Memory B cell (primary cell): Measurements from ENCODE around the gene SLC2A10.
A peak's percentile ranks its signal among the peaks of the same experiment; 100 is the strongest.

ENCODE experiments used
- ATAC-seq: fragments of 150-1000 bp; cut with Tn5 transposase; 2 replicates; pipeline ENCODE4 v1.10.0; 2021; ENCODE audit warnings: low read depth, mild to moderate bottlenecking, moderate library complexity
- DNase-seq, 2 donors: peaks; one replicate each; pipeline ENCODE4 v3.0.0; 2022; ENCODE audit warnings: low spot score in 2 of 2
- H3K27ac Mint-ChIP-seq: one replicate; pipeline ENCODE4 v1.8.0; 2022; ENCODE audit warnings: mild to moderate bottlenecking, moderate library complexity, mixed read lengths
- H3K27me3 Mint-ChIP-seq: one replicate; pipeline ENCODE4 v1.8.0; 2022; ENCODE audit warnings: mixed read lengths
- H3K36me3 Mint-ChIP-seq: one replicate; pipeline ENCODE4 v1.8.0; 2022; ENCODE audit warnings: mild to moderate bottlenecking, mixed read lengths
- H3K4me1 Mint-ChIP-seq: one replicate; pipeline ENCODE4 v1.8.0; 2022; ENCODE audit warnings: mixed read lengths
- H3K4me3 Mint-ChIP-seq: one replicate; pipeline ENCODE4 v1.8.0; 2022; ENCODE audit warnings: mild to moderate bottlenecking, moderate library complexity, mixed read lengths
- H3K9me3 Mint-ChIP-seq: one replicate; pipeline ENCODE4 v1.8.0; 2022; ENCODE audit warnings: mixed read lengths

The SLC2A10 gene

GRCh38 chr20:46709459-46710152 is at the start of gene SLC2A10:
SLC2A10 (plus strand) TSS chr20:46709649; CDS start chr20:46709737, 88 bp downstream.
- H3K9me3 Mint-ChIP-seq: peaks cover 3% of the 10 kb centered on the region
- peak within 1 kb of the TSS; percentile 73 for H3K4me3 Mint-ChIP-seq
- DNase-seq (no peak), ATAC-seq (no peak)
- peaks cover 31% of the 10 kb centered on the region for H3K27me3 Mint-ChIP-seq
- H3K36me3 Mint-ChIP-seq: no peaks in the 10 kb centered on the region
- H3K27ac Mint-ChIP-seq: no peak within 1 kb of the TSS
- peaks cover 10% of the 10 kb centered on the region for H3K4me1 Mint-ChIP-seq

GRCh38 chr20:46660487-46660886 is 49.0 kb upstream of the SLC2A10 start:
- no peak overlapping the region for H3K27ac Mint-ChIP-seq
- peaks cover 2% of the 10 kb centered on the region for H3K36me3 Mint-ChIP-seq
- DNase-seq (no peak), ATAC-seq (no peak)
- H3K4me1 Mint-ChIP-seq: no peaks in the 10 kb centered on the region
- H3K9me3 Mint-ChIP-seq: no peaks in the 10 kb centered on the region
- H3K4me3 Mint-ChIP-seq: no peak overlapping the region
- H3K27me3 Mint-ChIP-seq: peaks cover 2% of the 10 kb centered on the region

- no peak overlapping the region for H3K27ac Mint-ChIP-seq
- DNase-seq (no peak), ATAC-seq (no peak)
- no peak overlapping the region for H3K4me3 Mint-ChIP-seq
- no peaks in the 10 kb centered on the region for H3K4me1 Mint-ChIP-seq
- no peaks in the 10 kb centered on the region for H3K9me3 Mint-ChIP-seq
- peaks cover 2% of the 10 kb centered on the region for H3K27me3 Mint-ChIP-seq
- H3K36me3 Mint-ChIP-seq: peaks cover 3% of the 10 kb centered on the region
These were observed 47.8 kb upstream of the SLC2A10 start for GRCh38 chr20:46661659-46662058.

- Mint-ChIP-seq H3K4me3 (no peak overlapping the region), H3K4me1 (no peaks in the 10 kb centered on the region), H3K9me3 (no peaks in the 10 kb centered on the region), H3K27ac (no peak overlapping the region), H3K36me3 (peaks cover 3% of the 10 kb centered on the region), H3K27me3 (peaks cover 2% of the 10 kb centered on the region)
- DNase-seq: no peak
- ATAC-seq: no peak
These were observed 45.9 kb upstream of the SLC2A10 start for GRCh38 chr20:46663531-46663930.

- Mint-ChIP-seq H3K27ac (no peak overlapping the region), H3K36me3 (peaks cover 3% of the 10 kb centered on the region), H3K4me3 (no peak overlapping the region), H3K4me1 (no peaks in the 10 kb centered on the region), H3K9me3 (no peaks in the 10 kb centered on the region), H3K27me3 (peaks cover 2% of the 10 kb centered on the region)
- DNase-seq: no peak
- no peak for ATAC-seq
These were observed 43.8 kb upstream of the SLC2A10 start for GRCh38 chr20:46665602-46666001.

GRCh38 chr20:46666306-46666705 is 43.1 kb upstream of the SLC2A10 start:
- Mint-ChIP-seq H3K4me1 (no peaks in the 10 kb centered on the region), H3K27ac (no peak overlapping the region), H3K36me3 (peaks cover 3% of the 10 kb centered on the region), H3K9me3 (no peaks in the 10 kb centered on the region), H3K27me3 (peaks cover 2% of the 10 kb centered on the region), H3K4me3 (no peak overlapping the region)
- DNase-seq (no peak), ATAC-seq (no peak)

GRCh38 chr20:46666818-46667515 is 42.5 kb upstream of the SLC2A10 start:
- Mint-ChIP-seq H3K27ac (no peak overlapping the region), H3K9me3 (no peaks in the 10 kb centered on the region), H3K36me3 (peaks cover 2% of the 10 kb centered on the region), H3K4me3 (no peak overlapping the region), H3K4me1 (no peaks in the 10 kb centered on the region), H3K27me3 (peaks cover 2% of the 10 kb centered on the region)
- no peak for DNase-seq
- no peak for ATAC-seq

- peaks cover 6% of the 10 kb centered on the region for H3K36me3 Mint-ChIP-seq
- H3K4me3 Mint-ChIP-seq: no peak overlapping the region
- peaks cover 4% of the 10 kb centered on the region for H3K4me1 Mint-ChIP-seq
- H3K27ac Mint-ChIP-seq: no peak overlapping the region
- ATAC-seq (no peak), DNase-seq (no peak)
- H3K27me3 Mint-ChIP-seq: peaks cover 3% of the 10 kb centered on the region
- H3K9me3 Mint-ChIP-seq: no peaks in the 10 kb centered on the region
These were observed 39.2 kb upstream of the SLC2A10 start for GRCh38 chr20:46670228-46670584.

GRCh38 chr20:46670585-46671584 is 38.6 kb upstream of the SLC2A10 start:
- no peak for ATAC-seq
- H3K36me3 Mint-ChIP-seq: peaks cover 6% of the 10 kb centered on the region
- no peaks in the 10 kb centered on the region for H3K9me3 Mint-ChIP-seq
- no peak overlapping the region for H3K27ac Mint-ChIP-seq
- H3K4me3 Mint-ChIP-seq: no peak overlapping the region
- H3K4me1 Mint-ChIP-seq: peaks cover 4% of the 10 kb centered on the region
- no peak for DNase-seq
- peaks cover 3% of the 10 kb centered on the region for H3K27me3 Mint-ChIP-seq

GRCh38 chr20:46671866-46672542 is 37.4 kb upstream of the SLC2A10 start:
- DNase-seq: no peak

GRCh38 chr20:46672543-46673148 is 36.8 kb upstream of the SLC2A10 start:
- Mint-ChIP-seq H3K27me3 (peaks cover 3% of the 10 kb centered on the region), H3K9me3 (no peaks in the 10 kb centered on the region), H3K4me1 (peaks cover 4% of the 10 kb centered on the region), H3K27ac (no peak overlapping the region), H3K4me3 (no peak overlapping the region), H3K36me3 (peaks cover 6% of the 10 kb centered on the region)
- ATAC-seq (no peak), DNase-seq (no peak)

More at GRCh38 chr20:46671866-46672542, 37.4 kb upstream of the SLC2A10 start:
- Mint-ChIP-seq H3K4me3 (no peak overlapping the region), H3K27ac (no peak overlapping the region), H3K36me3 (peaks cover 4% of the 10 kb centered on the region), H3K4me1 (peaks cover 4% of the 10 kb centered on the region), H3K27me3 (peaks cover 3% of the 10 kb centered on the region), H3K9me3 (no peaks in the 10 kb centered on the region)
- no peak for ATAC-seq

GRCh38 chr20:46673394-46674252 is 35.8 kb upstream of the SLC2A10 start:
- peaks cover 4% of the 10 kb centered on the region for H3K4me1 Mint-ChIP-seq
- peaks cover 3% of the 10 kb centered on the region for H3K27me3 Mint-ChIP-seq
- H3K36me3 Mint-ChIP-seq: peaks cover 6% of the 10 kb centered on the region
- H3K9me3 Mint-ChIP-seq: no peaks in the 10 kb centered on the region
- DNase-seq (no peak), ATAC-seq (no peak)
- H3K27ac Mint-ChIP-seq: no peak overlapping the region
- no peak overlapping the region for H3K4me3 Mint-ChIP-seq
